Femur (tissue), 1 donor: ENCODE data around the gene ANXA7.
"Not testable (repeated sequence)": the region's sequence is repeated elsewhere in the genome, so short reads cannot be mapped to it uniquely, and the experiment has no call there.

Experiments
- DNase-seq: peaks from one replicate; pipeline ENCODE4 v3.0.0-alpha.2; 2017

Gene ANXA7

GRCh38 chr10:73333202-73333601 is 80.7 kb downstream of the ANXA7 start:
- DNase-seq, result no peak

- DNase-seq, result no peak
Observed at GRCh38 chr10:73332379-73332778, 81.5 kb downstream of the ANXA7 start.

GRCh38 chr10:73328523-73328922 is 85.3 kb downstream of the ANXA7 start:
- not testable (repeated sequence) for DNase-seq

- DNase-seq, result not testable (repeated sequence)
Observed at GRCh38 chr10:73325290-73325689, 88.6 kb downstream of the ANXA7 start.
